Measurements from ENCODE around the gene CLSTN1.

DNA sequence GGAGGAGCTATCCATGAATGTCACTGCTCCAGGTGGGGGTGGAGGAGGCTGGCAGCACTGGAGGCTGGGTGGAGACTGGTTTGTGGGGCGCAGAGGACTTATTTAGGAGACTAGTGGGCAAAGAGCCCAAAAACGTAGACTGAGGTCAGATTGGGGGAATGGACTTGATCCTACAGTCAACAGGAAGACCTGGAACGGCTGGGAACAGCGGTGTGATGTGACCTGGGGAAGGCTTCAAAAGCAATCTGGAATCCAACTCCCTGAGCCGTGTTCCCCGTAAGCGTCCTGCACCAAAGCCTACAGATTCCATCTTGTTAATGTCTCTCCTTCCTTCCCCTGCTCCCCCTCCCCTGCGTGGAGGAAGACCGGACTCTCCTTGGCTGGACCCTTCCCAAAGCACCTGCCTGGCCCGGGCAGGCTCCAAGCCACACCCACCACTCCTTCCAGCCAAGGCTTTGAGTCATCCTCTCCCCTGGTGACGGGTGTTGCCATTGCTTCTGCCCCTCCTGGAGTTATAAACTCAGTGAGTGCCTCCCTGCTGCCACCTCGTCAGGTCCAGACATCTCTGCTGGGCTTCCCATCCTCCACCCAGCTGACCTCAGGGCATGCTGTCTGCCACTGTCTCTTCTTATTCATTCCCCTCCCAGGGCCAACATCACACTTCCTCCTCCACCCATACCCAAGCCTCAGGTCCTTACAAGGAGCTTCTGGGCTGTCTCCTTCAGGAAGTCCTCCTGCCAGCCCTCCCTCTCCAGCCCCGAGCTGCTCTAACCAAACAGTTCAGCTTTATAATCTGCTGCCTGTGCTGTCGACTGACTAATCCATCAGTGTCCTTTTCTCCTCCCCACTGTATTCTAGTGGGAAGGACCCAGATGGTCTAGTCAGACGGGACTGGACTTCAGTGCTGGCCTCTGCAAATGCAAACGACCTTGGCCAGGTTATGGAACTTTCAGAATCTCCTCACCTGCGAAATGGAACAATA lies 1.6 kb upstream of the CLSTN1 start:
- no peak for TF ChIP-seq ESRRA (CRISPR knock-in tag; IDR thresholded peaks at IDR 0.05; ENCODE audit: borderline replicate concordance)
- TF ChIP-seq, protein P1, sequence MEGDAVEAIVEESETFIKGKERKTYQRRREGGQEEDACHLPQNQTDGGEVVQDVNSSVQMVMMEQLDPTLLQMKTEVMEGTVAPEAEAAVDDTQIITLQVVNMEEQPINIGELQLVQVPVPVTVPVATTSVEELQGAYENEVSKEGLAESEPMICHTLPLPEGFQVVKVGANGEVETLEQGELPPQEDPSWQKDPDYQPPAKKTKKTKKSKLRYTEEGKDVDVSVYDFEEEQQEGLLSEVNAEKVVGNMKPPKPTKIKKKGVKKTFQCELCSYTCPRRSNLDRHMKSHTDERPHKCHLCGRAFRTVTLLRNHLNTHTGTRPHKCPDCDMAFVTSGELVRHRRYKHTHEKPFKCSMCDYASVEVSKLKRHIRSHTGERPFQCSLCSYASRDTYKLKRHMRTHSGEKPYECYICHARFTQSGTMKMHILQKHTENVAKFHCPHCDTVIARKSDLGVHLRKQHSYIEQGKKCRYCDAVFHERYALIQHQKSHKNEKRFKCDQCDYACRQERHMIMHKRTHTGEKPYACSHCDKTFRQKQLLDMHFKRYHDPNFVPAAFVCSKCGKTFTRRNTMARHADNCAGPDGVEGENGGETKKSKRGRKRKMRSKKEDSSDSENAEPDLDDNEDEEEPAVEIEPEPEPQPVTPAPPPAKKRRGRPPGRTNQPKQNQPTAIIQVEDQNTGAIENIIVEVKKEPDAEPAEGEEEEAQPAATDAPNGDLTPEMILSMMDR (IDR thresholded peaks at IDR 0.05) = no peak
